ENCODE data around the gene LRRC2. TPM values are rescaled to one million over a fixed set of nuclear protein-coding genes. Genes with fewer than 3 reads are reported as not detected.
"Not testable (repeated sequence)": the region's sequence is repeated elsewhere in the genome, so short reads cannot be mapped to it uniquely, and the experiment has no call there.

LRRC2 gene
- polyA plus RNA-seq, 6 donors from 2014 or later = not detected

- peak; percentile 69 for DNase-seq
- H3K4me1 Mint-ChIP-seq = peaks cover 8 to 23% (median 13%) of the 10 kb centered on the region in 3 donors
- no peaks in the 10 kb centered on the region for H3K36me3 Mint-ChIP-seq
- H3K4me3 Mint-ChIP-seq = peak overlapping the region in 7 of 8 donors; percentile 60 to 79 (median 69)
- peaks cover 24 to 28% (median 27%) of the 10 kb centered on the region in 3 donors for H3K27me3 Mint-ChIP-seq
- H3K9me3 Mint-ChIP-seq = peaks cover 0 to 12% (median 5%) of the 10 kb centered on the region in 7 donors
- peak overlapping the region in 3 of 6 donors; percentile 24 to 58 (median 25) for H3K27ac Mint-ChIP-seq
- peak; percentile 99 to 100 for ATAC-seq (ENCODE audit: low read depth in 2 of 2)
Observed at GRCh38 chr3:46558184-46559043, 7.7 kb downstream of the LRRC2 start.

GRCh38 chr3:46557814-46558183 is 8.3 kb downstream of the LRRC2 start:
- ATAC-seq (ENCODE audit: low read depth in 2 of 2) = peak in 1 of 2 donors; percentile 2
- no peak for DNase-seq
- Mint-ChIP-seq H3K4me1 (peaks cover 8 to 23% (median 13%) of the 10 kb centered on the region in 3 donors), H3K9me3 (peaks cover 0 to 12% (median 5%) of the 10 kb centered on the region in 7 donors), H3K27ac (peak overlapping the region in 3 of 6 donors; percentile 5 to 58 (median 26)), H3K36me3 (no peaks in the 10 kb centered on the region), H3K27me3 (peaks cover 20 to 28% (median 21%) of the 10 kb centered on the region in 3 donors), H3K4me3 (no peak overlapping the region)

- Mint-ChIP-seq H3K9me3 (peaks cover 0 to 8% (median 2%) of the 10 kb centered on the region in 7 donors), H3K36me3 (no peaks in the 10 kb centered on the region), H3K27ac (no peak overlapping the region)
Observed at GRCh38 chr3:46553154-46553553, 12.9 kb downstream of the LRRC2 start.

DNA sequence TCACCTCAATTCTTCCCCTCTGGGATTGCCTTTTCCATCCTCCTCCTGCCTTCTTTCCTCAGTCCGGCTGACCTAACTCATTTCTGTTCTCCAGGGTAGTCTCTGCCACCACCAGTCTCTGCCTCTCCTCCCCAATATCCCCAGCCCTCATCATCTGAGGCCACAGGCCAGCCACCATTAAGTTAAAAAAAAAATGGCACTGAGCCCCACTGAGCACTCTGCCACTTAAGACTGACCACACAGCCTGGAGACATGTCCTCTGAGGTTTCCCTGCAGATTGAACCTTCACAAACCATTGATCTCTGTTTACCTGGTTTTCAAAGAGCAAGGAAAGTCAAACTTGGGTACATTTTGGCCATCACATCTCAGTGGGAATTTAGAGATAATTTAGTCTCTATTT is 13.6 kb downstream of the LRRC2 start:
- Mint-ChIP-seq H3K36me3 (no peaks in the 10 kb centered on the region), H3K4me1 (peaks cover 14 to 26% (median 19%) of the 10 kb centered on the region in 3 donors), H3K27ac (peak overlapping the region in 2 of 6 donors; percentile 7 to 85), H3K9me3 (peaks cover 0 to 8% (median 2%) of the 10 kb centered on the region in 7 donors), H3K27me3 (peaks cover 8 to 35% (median 32%) of the 10 kb centered on the region in 3 donors), H3K4me3 (no peak overlapping the region)
- ATAC-seq (ENCODE audit: low read depth in 2 of 2) (no peak), DNase-seq (no peak)

More at GRCh38 chr3:46553154-46553553, 12.9 kb downstream of the LRRC2 start:
- peaks cover 8 to 37% (median 34%) of the 10 kb centered on the region in 3 donors for H3K27me3 Mint-ChIP-seq
- no peak overlapping the region for H3K4me3 Mint-ChIP-seq
- DNase-seq = no peak
- no peak for ATAC-seq (ENCODE audit: low read depth in 2 of 2)
- peaks cover 15 to 32% (median 24%) of the 10 kb centered on the region in 3 donors for H3K4me1 Mint-ChIP-seq

GRCh38 chr3:46551615-46552014 is 14.5 kb downstream of the LRRC2 start:
- Mint-ChIP-seq H3K36me3 (no peaks in the 10 kb centered on the region), H3K4me1 (peaks cover 14 to 21% (median 19%) of the 10 kb centered on the region in 3 donors), H3K4me3 (no peak overlapping the region), H3K9me3 (peaks cover 0 to 8% (median 2%) of the 10 kb centered on the region in 7 donors), H3K27ac (peak overlapping the region in 2 of 6 donors; percentile 33 to 54), H3K27me3 (peaks cover 8 to 33% (median 26%) of the 10 kb centered on the region in 3 donors)
- ATAC-seq (ENCODE audit: low read depth in 2 of 2) = no peak
- no peak for DNase-seq

GRCh38 chr3:46549989-46550388 is 16.1 kb downstream of the LRRC2 start:
- Mint-ChIP-seq H3K4me1 (peaks cover 16 to 35% (median 23%) of the 10 kb centered on the region in 3 donors), H3K36me3 (no peaks in the 10 kb centered on the region), H3K4me3 (peak overlapping the region in 2 of 8 donors; percentile 7 to 70), H3K9me3 (peaks cover 0 to 7% (median 2%) of the 10 kb centered on the region in 7 donors), H3K27me3 (peaks cover 13 to 35% (median 26%) of the 10 kb centered on the region in 3 donors), H3K27ac (no peak overlapping the region)
- ATAC-seq (ENCODE audit: low read depth in 2 of 2) = peak; percentile 80 to 91
- no peak for DNase-seq

GRCh38 chr3:46549408-46549904 is 16.6 kb downstream of the LRRC2 start:
- peak overlapping the region in 2 of 8 donors; percentile 7 to 70 for H3K4me3 Mint-ChIP-seq
- peak overlapping the region in 1 of 6 donors; percentile 60 for H3K27ac Mint-ChIP-seq
- H3K4me1 Mint-ChIP-seq = peaks cover 18 to 35% (median 26%) of the 10 kb centered on the region in 3 donors
- no peak for DNase-seq
- ATAC-seq (ENCODE audit: low read depth in 2 of 2) = peak; percentile 36 to 60
- peaks cover 19 to 37% (median 26%) of the 10 kb centered on the region in 3 donors for H3K27me3 Mint-ChIP-seq
- H3K36me3 Mint-ChIP-seq = no peaks in the 10 kb centered on the region
- peaks cover 0 to 1% (median 0%) of the 10 kb centered on the region in 7 donors for H3K9me3 Mint-ChIP-seq

DNA sequence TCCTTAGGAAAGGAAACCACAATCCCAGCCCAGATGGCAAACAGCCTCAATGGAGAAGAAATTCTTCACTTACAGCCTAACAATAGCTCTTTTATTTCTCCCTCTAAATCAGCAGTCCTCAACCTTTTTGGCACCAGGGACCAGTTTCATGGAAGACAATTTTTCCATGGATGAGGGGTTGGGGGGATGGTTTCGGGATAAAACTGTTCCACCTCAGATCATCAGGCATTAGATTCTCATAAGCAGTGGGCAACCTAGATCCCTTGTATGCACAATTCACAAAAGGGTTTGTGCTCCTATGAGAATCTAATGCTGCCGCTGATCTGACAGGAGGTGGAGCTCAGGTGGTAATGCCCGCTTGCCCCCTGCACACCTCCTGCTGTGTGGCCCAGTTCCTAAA is 17.5 kb downstream of the LRRC2 start:
- peaks cover 25 to 42% (median 26%) of the 10 kb centered on the region in 3 donors for H3K27me3 Mint-ChIP-seq
- peak overlapping the region in 1 of 6 donors; percentile 58 for H3K27ac Mint-ChIP-seq
- H3K36me3 Mint-ChIP-seq; H3K4me3 Mint-ChIP-seq; H3K9me3 Mint-ChIP-seq; DNase-seq; ATAC-seq (ENCODE audit: low read depth in 2 of 2): not testable (repeated sequence)
- peaks cover 22 to 35% (median 28%) of the 10 kb centered on the region in 3 donors for H3K4me1 Mint-ChIP-seq

DNA sequence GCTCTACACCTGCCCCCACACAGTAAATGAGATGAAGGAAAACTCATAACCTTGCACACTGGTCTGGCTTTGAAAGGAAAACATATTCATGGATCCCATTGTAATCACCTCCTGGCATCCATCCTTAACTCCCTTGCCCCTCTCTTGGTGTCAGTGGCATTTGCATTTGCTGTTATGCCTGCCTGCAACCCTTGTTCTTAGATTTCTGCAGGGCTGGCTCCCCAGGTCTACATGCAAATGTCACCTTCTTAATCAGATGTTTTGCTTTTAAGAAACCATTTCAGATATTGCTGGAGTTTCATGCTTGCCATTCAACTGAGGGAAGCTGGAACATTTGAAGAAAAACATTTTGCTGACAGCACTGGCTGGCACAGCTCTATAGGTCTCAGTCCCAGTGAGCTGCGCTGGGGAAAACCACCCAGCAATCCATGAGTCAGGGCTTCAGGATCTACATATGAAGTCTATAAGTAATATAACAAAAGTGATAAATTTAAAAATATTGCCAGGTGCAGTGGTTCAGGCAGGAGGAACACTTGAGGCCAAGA is 19.1 kb downstream of the LRRC2 start:
- no peak for ATAC-seq (ENCODE audit: low read depth in 2 of 2)
- Mint-ChIP-seq H3K9me3 (no peaks in the 10 kb centered on the region), H3K4me3 (no peak overlapping the region), H3K27me3 (peaks cover 24 to 47% (median 30%) of the 10 kb centered on the region in 3 donors), H3K4me1 (peaks cover 27 to 46% (median 37%) of the 10 kb centered on the region in 3 donors), H3K36me3 (no peaks in the 10 kb centered on the region), H3K27ac (no peak overlapping the region)
- DNase-seq = no peak

GRCh38 chr3:46545818-46546630 is 20.1 kb downstream of the LRRC2 start:
- peak overlapping the region in 1 of 8 donors; percentile 29 for H3K4me3 Mint-ChIP-seq
- H3K27ac Mint-ChIP-seq = peak overlapping the region in 2 of 6 donors; percentile 14 to 73
- ATAC-seq (ENCODE audit: low read depth in 2 of 2) (no peak), DNase-seq (no peak)
- H3K36me3 Mint-ChIP-seq = no peaks in the 10 kb centered on the region
- peaks cover 31 to 54% (median 46%) of the 10 kb centered on the region in 3 donors for H3K4me1 Mint-ChIP-seq
- H3K9me3 Mint-ChIP-seq = no peaks in the 10 kb centered on the region
- H3K27me3 Mint-ChIP-seq = peaks cover 28 to 44% (median 29%) of the 10 kb centered on the region in 3 donors

GRCh38 chr3:46544771-46545503 is 21.2 kb downstream of the LRRC2 start:
- Mint-ChIP-seq H3K4me1 (peaks cover 25 to 54% (median 50%) of the 10 kb centered on the region in 3 donors), H3K4me3 (no peak overlapping the region)

DNA sequence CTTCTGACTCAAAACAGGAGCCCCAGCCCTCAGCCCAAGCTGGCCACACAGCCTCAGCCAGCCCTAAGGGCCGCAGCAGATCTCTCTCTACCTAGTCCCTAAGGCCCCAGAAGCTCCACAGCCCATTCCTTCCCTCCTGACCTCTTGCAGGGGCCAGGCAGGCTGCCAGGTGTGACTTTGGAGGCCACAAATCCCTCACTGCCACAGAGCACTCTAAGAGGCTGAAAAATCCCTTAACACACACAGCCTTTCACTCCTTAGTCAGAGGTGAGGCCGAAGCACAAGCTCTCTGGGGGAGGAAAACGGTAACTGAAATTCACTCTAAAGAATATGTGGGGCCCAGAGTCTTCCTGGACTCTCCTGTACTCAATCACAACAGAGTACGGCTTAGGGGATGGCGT is 23.3 kb downstream of the LRRC2 start:
- no peak for DNase-seq
- no peaks in the 10 kb centered on the region for H3K9me3 Mint-ChIP-seq

More at GRCh38 chr3:46544771-46545503, 21.2 kb downstream of the LRRC2 start:
- peak overlapping the region in 1 of 6 donors; percentile 14 for H3K27ac Mint-ChIP-seq
- ATAC-seq (ENCODE audit: low read depth in 2 of 2) (no peak), DNase-seq (no peak)
- peaks cover 20 to 37% (median 28%) of the 10 kb centered on the region in 3 donors for H3K27me3 Mint-ChIP-seq
- no peaks in the 10 kb centered on the region for H3K9me3 Mint-ChIP-seq
- H3K36me3 Mint-ChIP-seq = no peaks in the 10 kb centered on the region

More for the DNA sequence above, 23.3 kb downstream of the LRRC2 start:
- Mint-ChIP-seq H3K36me3 (no peaks in the 10 kb centered on the region), H3K4me1 (peaks cover 37 to 67% (median 61%) of the 10 kb centered on the region in 3 donors), H3K4me3 (peak overlapping the region in 1 of 8 donors; percentile 45), H3K27ac (peak overlapping the region in 1 of 6 donors; percentile 91), H3K27me3 (peaks cover 6 to 28% (median 28%) of the 10 kb centered on the region in 3 donors)
- ATAC-seq (ENCODE audit: low read depth in 2 of 2) = no peak

Data from naive B cell (primary cell).